Lower lobe of right lung (tissue), 2 donors: ENCODE data around the gene TXNDC2. TPM values are rescaled to one million over a fixed set of nuclear protein-coding genes. Genes with fewer than 3 reads are reported as not detected.
"Not testable (repeated sequence)": the region's sequence is repeated elsewhere in the genome, so short reads cannot be mapped to it uniquely, and the experiment has no call there.

ENCODE experiments used
- ATAC-seq, 2 donors: fragments of 200-7000 bp; cut with Tn5 transposase; one replicate each; pipeline ENCODE4 v1.9.1; 2020 to 2022; ENCODE audit warnings: mild to moderate bottlenecking in 2 of 2, moderate library complexity in 2 of 2
- DNase-seq: peaks from one replicate; pipeline ENCODE4 v3.0.0-alpha.2; 2020
- H3K27ac ChIP-seq: fragments of 200-600 bp; one replicate; pipeline ENCODE4 v1.8.0; 2022
- H3K27me3 ChIP-seq: fragments of 200-600 bp; one replicate; pipeline ENCODE4 v1.8.0; 2022; ENCODE audit warnings: low read depth
- H3K36me3 ChIP-seq: fragments of 200-600 bp; one replicate; pipeline ENCODE4 v1.8.0; 2022; ENCODE audit warnings: mild to moderate bottlenecking
- H3K4me1 ChIP-seq: fragments of 200-600 bp; one replicate; pipeline ENCODE4 v1.8.0; 2022
- H3K4me3 ChIP-seq: fragments of 200-600 bp; one replicate; pipeline ENCODE4 v1.8.0; 2022; ENCODE audit warnings: mild to moderate bottlenecking
- H3K9me3 ChIP-seq: fragments of 200-600 bp; one replicate; pipeline ENCODE4 v1.8.0; 2022
- intact Hi-C: fragments of 100-400 bp; cut with DNase I; formaldehyde crosslinking; loops from one replicate; pipeline ENCODE4 v1.11.0; 2022
- total RNA-seq: library from RNA; stranded (reverse); fragmentation: NEBNext Ultra II Directional; extraction: Animal tissue kit (Norgen Biotek cat#: 25700); gene quantifications from one replicate; pipeline ENCODE4 v1.2.1, GENCODE V29; 2021
- TF ChIP-seq, protein P1 (sequence below): fragments of 200-600 bp; IDR thresholded peaks from one replicate; pipeline ENCODE4 v1.8.0; 2022; ENCODE audit warnings: antibody characterized with exemption, mild to moderate bottlenecking
- donor health status: DM: no; HTN: yes; CAD: no; lungs with severe emphysema.

TXNDC2 gene
- total RNA-seq, 1 donor from 2014 or later: 0.12 TPM

GRCh38 chr18:9898792-9899549 is 13.2 kb downstream of the TXNDC2 start:
- Histone ChIP-seq H3K9me3 (no peaks in the 10 kb centered on the region), H3K27me3 (no peaks in the 10 kb centered on the region), H3K27ac (no peak overlapping the region), H3K36me3 (no peaks in the 10 kb centered on the region), H3K4me1 (no peaks in the 10 kb centered on the region), H3K4me3 (no peak overlapping the region)
- ATAC-seq: peak; percentile 42 to 56
- TF ChIP-seq, protein P1, sequence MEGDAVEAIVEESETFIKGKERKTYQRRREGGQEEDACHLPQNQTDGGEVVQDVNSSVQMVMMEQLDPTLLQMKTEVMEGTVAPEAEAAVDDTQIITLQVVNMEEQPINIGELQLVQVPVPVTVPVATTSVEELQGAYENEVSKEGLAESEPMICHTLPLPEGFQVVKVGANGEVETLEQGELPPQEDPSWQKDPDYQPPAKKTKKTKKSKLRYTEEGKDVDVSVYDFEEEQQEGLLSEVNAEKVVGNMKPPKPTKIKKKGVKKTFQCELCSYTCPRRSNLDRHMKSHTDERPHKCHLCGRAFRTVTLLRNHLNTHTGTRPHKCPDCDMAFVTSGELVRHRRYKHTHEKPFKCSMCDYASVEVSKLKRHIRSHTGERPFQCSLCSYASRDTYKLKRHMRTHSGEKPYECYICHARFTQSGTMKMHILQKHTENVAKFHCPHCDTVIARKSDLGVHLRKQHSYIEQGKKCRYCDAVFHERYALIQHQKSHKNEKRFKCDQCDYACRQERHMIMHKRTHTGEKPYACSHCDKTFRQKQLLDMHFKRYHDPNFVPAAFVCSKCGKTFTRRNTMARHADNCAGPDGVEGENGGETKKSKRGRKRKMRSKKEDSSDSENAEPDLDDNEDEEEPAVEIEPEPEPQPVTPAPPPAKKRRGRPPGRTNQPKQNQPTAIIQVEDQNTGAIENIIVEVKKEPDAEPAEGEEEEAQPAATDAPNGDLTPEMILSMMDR: no peak
- intact Hi-C loops: no loop called here
- no peak for DNase-seq

DNA sequence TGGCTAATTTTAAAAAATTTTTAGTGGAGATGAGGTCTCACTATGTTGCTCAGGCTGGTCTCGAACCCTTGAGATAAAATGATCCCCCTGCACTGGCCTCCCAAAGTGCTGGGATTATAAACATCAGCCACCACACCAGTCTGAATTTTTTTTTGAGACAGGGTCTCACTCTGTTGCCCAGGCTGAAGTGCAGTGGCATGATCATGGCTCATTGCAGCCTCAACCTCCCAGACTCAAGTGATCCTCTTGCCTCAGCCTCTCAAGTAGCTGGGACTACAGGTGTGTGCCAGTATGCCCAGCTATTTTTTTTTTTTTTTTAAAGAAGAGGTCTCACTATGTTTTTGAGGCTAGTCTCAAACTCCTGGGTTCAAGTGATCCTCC is 13.8 kb downstream of the TXNDC2 start:
- H3K9me3 ChIP-seq, H3K27me3 ChIP-seq, H3K4me1 ChIP-seq, intact Hi-C loops, H3K27ac ChIP-seq, DNase-seq, ATAC-seq, H3K4me3 ChIP-seq, H3K36me3 ChIP-seq: not testable (repeated sequence)

DNA sequence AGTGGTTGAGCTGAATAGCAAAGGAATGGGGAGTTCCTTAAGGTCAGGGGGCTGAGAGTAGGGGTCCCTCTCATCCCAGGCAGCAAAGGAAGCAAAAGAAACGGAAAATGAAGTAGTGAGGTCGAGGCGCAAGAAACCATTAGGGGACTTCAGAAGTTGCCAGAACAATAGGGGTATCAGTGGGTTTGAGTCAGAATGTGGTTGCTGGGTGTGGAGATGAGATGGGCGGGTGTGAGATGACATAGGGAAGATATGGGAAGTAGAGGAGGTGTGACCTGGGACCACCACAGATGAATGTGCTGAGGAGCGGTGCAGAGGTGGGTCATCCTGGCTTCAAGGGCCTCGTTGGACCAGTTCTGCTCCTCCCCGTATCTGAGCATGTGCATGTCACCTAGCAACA is 14.9 kb downstream of the TXNDC2 start:
- TF ChIP-seq, protein P1: no peak
- Histone ChIP-seq H3K36me3 (no peaks in the 10 kb centered on the region), H3K9me3 (no peaks in the 10 kb centered on the region), H3K27ac (no peak overlapping the region), H3K4me3 (no peak overlapping the region), H3K27me3 (no peaks in the 10 kb centered on the region), H3K4me1 (no peaks in the 10 kb centered on the region)
- ATAC-seq (peak; percentile 27 to 48), DNase-seq (no peak)
- intact Hi-C loops: no loop called here

DNA sequence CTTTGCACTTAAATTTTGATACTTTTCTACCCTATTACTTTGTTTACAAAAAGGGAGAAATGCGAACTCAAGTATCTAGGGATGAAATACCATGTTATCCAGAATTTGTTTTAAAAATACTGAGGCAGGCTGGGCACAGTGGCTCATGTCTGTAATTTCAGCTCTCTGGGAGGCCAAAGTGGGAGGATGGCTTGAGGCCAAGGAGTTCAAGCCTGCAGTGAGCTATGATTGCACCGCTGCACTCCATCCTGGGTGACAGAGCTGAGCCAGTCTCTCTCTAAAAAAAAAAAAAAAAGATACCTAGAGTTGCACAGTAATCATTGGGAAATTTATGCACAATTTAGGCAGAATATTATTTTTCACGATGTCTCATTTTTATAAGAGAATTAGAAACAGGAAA is 15.6 kb downstream of the TXNDC2 start:
- intact Hi-C loops: no loop called here
- H3K36me3 ChIP-seq: no peaks in the 10 kb centered on the region
- H3K27me3 ChIP-seq: no peaks in the 10 kb centered on the region
- H3K4me3 ChIP-seq: no peak overlapping the region
- TF ChIP-seq, protein P1: no peak
- ATAC-seq: no peak
- H3K9me3 ChIP-seq: no peaks in the 10 kb centered on the region
- no peaks in the 10 kb centered on the region for H3K4me1 ChIP-seq
- DNase-seq: no peak
- no peak overlapping the region for H3K27ac ChIP-seq

GRCh38 chr18:9902264-9902663 is 16.5 kb downstream of the TXNDC2 start:
- ATAC-seq, H3K4me3 ChIP-seq, H3K27me3 ChIP-seq, intact Hi-C loops, H3K9me3 ChIP-seq, H3K36me3 ChIP-seq, H3K27ac ChIP-seq, DNase-seq, H3K4me1 ChIP-seq: not testable (repeated sequence)

DNA sequence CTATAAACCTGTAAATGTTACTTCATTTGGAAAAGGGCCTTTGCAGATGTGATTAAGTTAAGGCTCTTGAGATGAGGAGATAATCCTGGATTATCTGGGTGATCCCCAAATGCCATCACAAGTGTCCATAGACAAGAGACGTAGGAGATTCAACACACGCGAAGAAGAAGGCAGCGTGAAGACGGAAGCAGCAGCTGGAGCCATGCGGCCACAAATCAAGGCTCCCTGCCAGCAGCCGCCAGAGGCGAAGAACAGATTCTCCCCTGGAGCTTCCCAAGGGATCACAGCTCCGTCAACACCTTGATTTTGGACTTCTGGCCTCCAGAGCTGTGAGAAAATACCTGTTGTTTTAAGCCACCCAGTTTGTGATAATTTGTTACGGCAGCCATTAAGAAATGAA is 17.1 kb downstream of the TXNDC2 start:
- intact Hi-C loops: no loop called here
- no peak overlapping the region for H3K4me3 ChIP-seq

More for the DNA sequence above, 17.1 kb downstream of the TXNDC2 start:
- no peaks in the 10 kb centered on the region for H3K4me1 ChIP-seq
- ATAC-seq (no peak), DNase-seq (no peak)
- no peaks in the 10 kb centered on the region for H3K36me3 ChIP-seq
- H3K27ac ChIP-seq: no peak overlapping the region
- no peaks in the 10 kb centered on the region for H3K27me3 ChIP-seq
- TF ChIP-seq, protein P1: no peak
- H3K9me3 ChIP-seq: no peaks in the 10 kb centered on the region
